ENCODE data around the gene PPT1.
"Not testable (repeated sequence)": the region's sequence is repeated elsewhere in the genome, so short reads cannot be mapped to it uniquely, and the experiment has no call there.

PPT1 gene

DNA sequence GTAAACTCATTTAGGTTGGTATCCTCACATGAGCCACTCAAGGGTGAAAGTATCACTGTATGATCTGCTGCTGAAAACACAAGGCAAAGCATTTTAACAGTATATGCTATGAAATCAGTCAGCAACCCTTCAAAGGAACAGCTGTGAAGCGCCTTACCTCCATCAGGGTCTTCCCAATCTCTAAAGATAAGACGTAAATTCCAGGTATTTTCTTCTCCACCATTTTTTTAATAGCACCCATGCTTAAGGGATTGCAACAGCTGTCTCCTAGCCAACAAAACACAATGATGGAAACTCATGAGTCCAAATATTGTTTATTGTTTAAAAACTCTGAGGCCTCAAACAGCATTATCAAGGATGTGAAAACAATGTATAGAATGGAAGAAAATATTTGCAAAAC is 4.8 kb downstream of the PPT1 start:
- no peak for DNase-seq

- DNase-seq = no peak
Measured at GRCh38 chr1:40090652-40091355, 6.2 kb downstream of the PPT1 start.

DNA sequence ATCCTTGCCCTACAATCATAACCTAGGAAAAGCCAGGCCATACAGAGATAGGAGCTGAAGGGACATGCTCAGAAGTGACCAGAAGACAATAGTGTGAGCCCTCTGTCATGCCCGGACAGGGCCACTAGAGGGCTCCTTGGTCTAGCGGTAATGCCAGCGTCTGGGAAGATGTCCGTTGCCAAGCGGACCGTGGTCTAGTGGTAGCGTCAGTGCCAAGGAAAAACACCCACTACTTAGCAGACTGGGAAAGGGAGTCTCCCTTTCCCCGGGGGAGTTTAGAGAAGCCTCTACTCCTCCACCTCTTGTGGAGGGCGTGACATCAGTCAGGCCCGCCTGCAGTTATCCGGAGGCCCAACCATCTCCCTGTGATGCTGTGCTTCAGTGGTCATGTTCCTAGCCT is 12.3 kb downstream of the PPT1 start:
- DNase-seq = not testable (repeated sequence)

- DNase-seq = no peak
Measured at GRCh38 chr1:40081871-40082270, 15.2 kb downstream of the PPT1 start.

- DNase-seq = no peak
Measured at GRCh38 chr1:40079774-40080400, 17.2 kb downstream of the PPT1 start.

DNA sequence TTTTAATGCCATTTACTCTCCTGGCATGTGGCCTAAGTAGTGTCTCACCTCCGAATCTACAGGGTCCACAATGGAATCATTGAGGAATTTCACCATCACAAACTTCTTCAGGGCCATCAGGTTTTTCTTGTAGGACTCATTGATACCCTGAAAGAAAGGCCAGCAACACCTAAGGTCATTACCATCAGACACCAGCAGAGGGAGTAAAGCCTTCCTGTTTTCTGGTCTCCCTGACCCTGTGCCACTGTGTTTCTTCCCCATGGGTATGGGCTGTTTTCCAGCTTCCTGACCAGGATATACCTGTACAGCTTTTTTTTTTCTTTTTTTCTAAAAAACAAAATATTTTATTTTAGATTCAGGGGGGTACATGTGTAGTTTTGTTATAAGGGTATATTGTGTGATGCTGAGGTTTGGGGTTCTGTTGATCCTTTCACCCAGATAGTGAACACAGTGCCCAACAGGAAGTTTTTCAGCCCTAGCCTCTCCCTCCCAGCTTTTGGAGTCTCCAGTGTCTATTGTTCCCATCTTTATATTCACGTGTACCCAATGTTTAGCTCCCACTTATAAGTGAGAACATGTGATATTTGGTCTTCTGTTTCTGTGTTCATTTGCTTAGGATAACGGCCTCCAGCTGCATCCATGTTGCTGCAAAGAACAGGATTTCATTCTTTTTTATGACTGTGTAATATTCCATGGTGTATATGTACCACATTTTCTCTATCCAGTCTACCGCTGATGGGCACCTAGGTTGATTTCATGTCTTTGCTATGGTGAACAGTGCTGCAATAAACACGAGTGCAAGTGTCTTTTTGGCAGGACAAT is 18.3 kb downstream of the PPT1 start:
- no peak for DNase-seq

- DNase-seq = no peak
Measured at GRCh38 chr1:40076895-40077312, 20.1 kb downstream of the PPT1 start.

GRCh38 chr1:40075266-40075665 is 21.8 kb downstream of the PPT1 start:
- no peak for DNase-seq

DNA sequence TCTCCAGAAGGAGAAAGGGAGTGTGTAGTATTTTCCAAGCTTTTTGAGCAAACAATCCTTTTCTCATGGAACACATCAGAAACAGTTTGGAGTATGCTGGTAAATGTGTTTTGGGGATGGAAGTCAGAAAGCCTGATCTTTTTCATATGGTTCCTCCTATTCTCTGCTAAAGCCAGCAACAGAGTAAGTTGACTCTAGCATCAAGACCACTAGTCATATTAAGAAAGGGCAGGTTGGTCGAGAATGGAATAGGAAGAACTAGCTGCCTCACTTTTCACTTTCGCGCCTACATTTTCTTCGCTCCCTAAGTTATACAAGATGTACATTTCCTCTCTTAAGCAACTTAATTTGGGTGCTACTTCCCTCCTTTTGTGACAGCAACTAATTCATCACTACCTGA is 24.0 kb downstream of the PPT1 start:
- DNase-seq = no peak

DNA sequence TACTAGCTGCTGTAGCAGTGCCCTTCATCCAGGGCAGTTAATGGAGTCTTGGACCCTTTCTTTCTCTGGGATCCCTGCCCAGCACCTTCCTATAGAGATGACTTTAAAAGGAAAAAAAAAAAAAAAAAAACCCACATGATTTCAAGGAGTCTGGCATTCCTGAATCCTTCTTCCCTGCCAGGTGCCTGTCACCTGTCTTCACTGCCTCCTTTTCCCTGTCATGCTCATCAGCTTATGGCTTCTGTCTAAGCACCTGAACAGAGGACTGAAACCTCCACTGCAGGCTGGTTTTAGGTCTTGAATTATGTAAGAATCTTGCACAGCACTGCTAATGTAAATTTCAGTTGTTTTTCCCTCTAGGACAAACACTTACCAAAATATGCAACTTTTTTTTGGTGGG is 24.9 kb downstream of the PPT1 start:
- no peak for DNase-seq

GRCh38 chr1:40067851-40068250 is 29.2 kb downstream of the PPT1 start:
- DNase-seq = no peak

DNA sequence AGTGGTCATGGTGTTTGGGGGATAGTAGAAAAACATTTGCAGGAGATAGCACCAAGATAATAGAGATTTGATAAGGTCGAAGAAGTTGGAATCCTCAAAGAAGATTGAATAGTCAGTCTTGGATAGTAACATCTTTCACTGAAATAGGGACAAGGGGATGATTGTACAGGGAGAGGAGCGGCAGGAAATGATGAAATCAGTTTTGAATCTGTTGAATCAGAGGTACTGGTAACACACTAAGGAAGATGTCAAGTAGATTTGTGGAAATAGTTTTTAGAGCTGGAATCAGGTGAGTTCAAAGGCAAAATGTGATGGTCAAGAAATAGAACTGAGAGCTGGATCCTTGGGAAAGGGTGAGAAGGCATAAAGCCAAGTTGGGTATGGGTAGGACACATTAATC is 30.0 kb downstream of the PPT1 start:
- no peak for DNase-seq

GRCh38 chr1:40064797-40065499 is 32.1 kb downstream of the PPT1 start:
- DNase-seq = no peak

DNA sequence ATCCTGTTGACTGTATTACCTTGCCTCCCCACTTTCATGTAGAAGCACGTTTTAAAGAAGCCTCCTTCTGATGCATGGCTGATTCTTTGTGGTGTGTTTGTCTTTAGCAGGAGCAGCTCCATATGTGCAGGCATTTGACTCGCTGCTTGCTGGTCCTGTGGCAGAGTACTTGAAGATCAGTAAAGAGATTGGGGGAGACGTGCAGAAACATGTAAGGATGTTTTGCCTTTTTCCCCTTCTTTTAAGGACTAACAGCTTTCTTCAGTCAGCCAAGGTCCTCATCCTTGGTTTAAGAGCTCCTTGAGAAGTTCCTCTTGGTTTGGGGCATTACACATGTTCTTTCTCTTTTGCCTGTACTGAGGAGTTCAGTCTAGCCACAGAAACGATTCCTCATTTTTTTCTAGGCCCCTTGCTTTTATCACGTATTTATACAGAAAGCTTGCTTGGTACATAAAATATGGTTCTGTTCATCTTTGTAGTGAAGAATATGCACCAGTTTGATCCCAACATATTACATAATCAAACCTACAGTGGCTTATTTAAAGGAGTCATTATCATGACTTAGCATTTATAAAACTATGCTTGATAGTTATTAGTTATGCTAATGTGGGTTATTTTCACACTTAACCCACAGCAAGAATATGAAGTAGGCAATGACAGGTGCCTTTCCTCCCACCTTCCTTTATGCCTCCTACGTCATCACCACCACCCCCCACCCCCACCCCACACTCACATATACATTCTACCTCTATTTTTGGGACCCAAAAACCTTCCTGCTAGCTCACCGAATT is 36.9 kb downstream of the PPT1 start:
- DNase-seq = no peak

DNA sequence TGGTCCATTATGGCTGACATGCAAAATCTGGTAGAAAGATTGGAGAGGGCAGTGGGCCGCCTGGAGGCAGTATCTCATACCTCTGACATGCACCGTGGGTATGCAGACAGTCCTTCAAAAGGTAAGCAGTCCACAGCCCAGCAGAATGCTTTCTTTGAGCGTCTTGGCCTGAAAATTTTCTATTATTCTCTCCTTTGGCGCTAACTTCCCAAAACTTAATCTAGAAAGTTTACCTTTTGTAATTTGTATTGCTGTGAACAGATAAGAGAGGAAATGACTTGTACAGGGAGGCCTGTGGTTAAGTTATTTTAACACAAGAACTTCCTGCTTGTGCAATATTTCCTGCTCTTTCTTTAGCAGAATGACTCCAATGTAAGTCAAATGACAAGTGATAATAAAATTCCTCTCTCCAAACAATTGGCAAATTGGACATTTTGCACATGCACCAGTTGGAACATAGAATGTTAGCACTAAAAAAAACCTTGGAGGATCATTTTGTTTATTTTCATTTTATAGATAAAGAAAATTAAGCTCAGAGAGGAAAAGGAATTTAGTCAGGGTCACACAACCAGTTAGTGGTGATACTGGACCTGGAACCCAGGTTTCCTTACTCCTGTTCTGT is 37.6 kb downstream of the PPT1 start:
- no peak for DNase-seq

DNA sequence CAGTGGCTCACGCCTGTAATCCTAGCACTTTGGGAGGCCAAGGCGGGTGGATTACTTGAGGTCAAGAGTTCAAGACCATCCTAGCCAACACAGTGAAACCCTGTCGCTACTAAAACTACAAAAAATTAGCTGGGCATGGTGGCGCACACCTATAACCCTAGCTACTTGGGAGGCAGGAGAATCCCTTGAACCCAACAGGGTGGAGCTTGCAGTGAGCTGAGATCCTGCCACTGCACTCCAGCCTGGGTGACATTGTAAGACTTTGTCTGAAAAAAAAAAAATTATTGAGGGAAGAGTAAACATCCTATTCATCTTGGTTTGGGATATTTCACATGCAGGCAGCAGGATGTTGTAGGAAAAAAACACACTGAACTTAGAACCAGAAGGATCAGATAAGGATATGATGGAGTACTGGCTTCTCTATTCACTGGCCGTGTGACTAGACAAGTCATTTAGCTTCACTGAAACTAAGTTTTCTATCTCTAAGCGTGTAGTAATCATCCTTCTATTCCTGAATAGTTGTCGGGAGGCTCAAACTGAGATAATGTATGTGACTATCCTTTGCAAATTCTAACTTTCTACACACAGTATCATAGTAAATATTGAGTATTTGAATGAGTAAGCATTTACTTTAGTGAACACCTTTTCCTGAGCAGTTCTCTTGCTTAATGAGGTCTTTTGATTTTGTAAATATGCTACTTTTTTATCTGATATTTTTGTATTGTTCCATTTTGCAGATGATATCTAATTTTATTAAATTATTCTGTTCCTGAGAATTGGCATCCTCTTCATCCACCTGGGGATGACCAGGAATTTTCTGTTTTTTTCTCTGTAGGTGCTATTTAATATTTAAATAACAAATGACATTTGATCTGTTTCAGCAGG is 38.4 kb downstream of the PPT1 start:
- no peak for DNase-seq

DNA sequence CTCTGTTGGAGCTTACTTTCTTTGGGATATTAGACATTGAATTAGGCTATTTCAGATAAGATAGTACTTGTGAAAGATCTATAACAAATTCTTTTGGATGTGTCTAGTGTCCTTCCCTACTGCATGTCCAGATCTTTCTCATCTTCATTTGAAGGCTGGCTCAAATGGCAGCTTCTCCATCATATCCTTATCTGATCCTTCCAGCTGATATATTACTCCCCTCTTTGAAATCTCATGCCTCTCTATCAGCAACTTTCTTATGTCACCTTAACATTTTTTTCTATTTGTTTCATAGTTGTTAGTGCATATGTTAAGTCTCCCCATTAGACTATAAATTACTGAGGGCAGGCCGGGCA is 39.0 kb downstream of the PPT1 start:
- no peak for DNase-seq

DNA sequence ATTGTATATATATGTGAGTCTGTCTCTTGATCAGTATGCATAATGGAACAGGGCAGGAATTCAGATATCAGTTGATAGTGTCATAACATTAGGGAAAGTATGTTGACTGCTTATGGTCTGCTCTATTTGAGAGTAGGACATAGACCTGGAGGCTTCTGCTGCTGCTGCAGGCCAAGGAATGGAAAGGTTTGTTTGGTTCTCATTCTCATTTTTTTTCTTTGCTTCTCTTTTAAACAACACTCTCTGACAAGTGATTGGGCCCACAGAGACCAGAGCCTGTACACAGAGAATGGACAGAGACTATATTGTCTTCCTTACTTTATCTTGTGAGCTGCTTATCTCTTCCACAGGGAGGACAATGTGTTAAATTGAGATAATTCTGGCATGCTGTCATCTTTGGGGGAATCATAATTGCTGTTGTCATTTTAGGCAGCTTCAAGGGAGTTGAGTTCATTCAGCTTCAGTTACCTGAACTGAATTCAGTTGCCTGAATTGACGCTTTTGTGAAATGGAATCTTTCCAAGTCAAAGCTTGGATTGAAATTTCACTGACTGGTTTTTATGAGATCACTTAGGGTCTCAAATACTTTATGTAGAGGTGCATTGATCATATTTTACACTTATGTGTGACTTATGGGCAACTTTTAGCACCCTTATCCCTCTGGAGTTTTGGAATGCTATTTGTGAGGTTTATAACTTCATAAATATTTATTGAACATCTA is 39.6 kb downstream of the PPT1 start:
- DNase-seq = no peak

- DNase-seq = no peak
Measured at GRCh38 chr1:40056519-40057309, 40.3 kb downstream of the PPT1 start.

Data from NCI-H187 treated with DMSO at 0.1 percent for 48 hours (cell line).